K562 (cell line): Measurements from ENCODE around the gene PHETA2. TPM values are rescaled to one million over a fixed set of nuclear protein-coding genes. Genes with fewer than 3 reads are reported as not detected.
A peak's percentile ranks its signal among the peaks of the same experiment; 100 is the strongest.

Source experiments
- CC2D1A ChIP-seq: fragments of 450-650 bp; IDR thresholded peaks from 2 replicates; pipeline ENCODE4 v1.6.1; 2017; ENCODE audit warnings: mild to moderate bottlenecking
- EP400 ChIP-seq: fragments of 450-650 bp; IDR thresholded peaks from 2 replicates; pipeline ENCODE4 v1.6.1; 2017; ENCODE audit warnings: antibody characterized with exemption, mild to moderate bottlenecking, moderate library complexity
- HNRNPLL ChIP-seq: fragments of 200-400 bp; formaldehyde crosslinking; IDR thresholded peaks from 2 replicates; pipeline ENCODE4 v1.6.1; 2017; ENCODE audit warnings: low read length, low read depth, mild to moderate bottlenecking; ENCODE audit not compliant: poor library complexity, severe bottlenecking
- LCOR ChIP-seq: sonication (generic); formaldehyde crosslinking; IDR thresholded peaks from 2 replicates; pipeline ENCODE4 v1.8.0; 2022; ENCODE audit warnings: mild to moderate bottlenecking, missing genetic modification reagents
- MED1 ChIP-seq: sonication (generic); formaldehyde crosslinking; IDR thresholded peaks from 2 replicates; pipeline ENCODE4 v1.8.1; 2023; ENCODE audit warnings: missing genetic modification reagents, borderline replicate concordance
- PTBP1 ChIP-seq: fragments of 200-400 bp; formaldehyde crosslinking; IDR thresholded peaks from 2 replicates; pipeline ENCODE4 v1.6.1; 2017; ENCODE audit warnings: low read depth, low read length
- TFAP4 ChIP-seq: sonication (generic); formaldehyde crosslinking; IDR thresholded peaks from 2 replicates; pipeline ENCODE4 v1.8.0; 2022; ENCODE audit warnings: missing genetic modification reagents, mild to moderate bottlenecking, moderate library complexity, borderline replicate concordance
- ZNF23 ChIP-seq: fragments of 250-450 bp; sonication (Bioruptor Pico); IDR thresholded peaks from 2 replicates; pipeline ENCODE4 v1.4.0; 2020; ENCODE audit warnings: mild to moderate bottlenecking
- ZNF318 ChIP-seq, 2 experiments: fragments of 450-650 bp; IDR thresholded peaks; 2 replicates each; pipeline ENCODE4 v1.6.1; 2016; ENCODE audit warnings: mild to moderate bottlenecking in 2 of 2, borderline replicate concordance in 1 of 2, low read depth in 1 of 2, moderate library complexity in 1 of 2
- ZNF551 ChIP-seq: fragments of 250-450 bp; sonication (Bioruptor Pico); IDR thresholded peaks from 2 replicates; pipeline ENCODE4 v1.5.0; 2021; ENCODE audit warnings: mild to moderate bottlenecking, moderate library complexity
- ZNF592 ChIP-seq: fragments of 450-650 bp; IDR thresholded peaks from 2 replicates; pipeline ENCODE4 v1.6.1; 2017; ENCODE audit warnings: antibody characterized with exemption, mild to moderate bottlenecking
- polyA plus RNA-seq, 8 experiments: library from polyadenylated mRNA; depleted of rRNA in 4 of 8; stranded (reverse) in 5 of 8; unstranded in 3 of 8; fragments of >200 nt; fragmentation: Nextera tagmentation in 2 of 8; fragmentation: Illumina TruSeq in 1 of 8; extraction: Ambion mirVana in 2 of 8; extraction: Trizol in 1 of 8; gene quantifications; 2 replicates each; pipeline versions ENCODE4 v1.2.1 to v1.2.3, GENCODE V29; 2011 to 2014; ENCODE audit warnings: inconsistent platforms in 1 of 8, missing spikeins in 1 of 8
- total RNA-seq, 7 experiments: library from RNA; depleted of rRNA in 6 of 7; stranded (reverse); fragments of >200 nt in 6 of 7; fragmentation: Illumina TruSeq in 2 of 7; extraction: Trizol in 2 of 7; gene quantifications; 2 replicates each; pipeline versions ENCODE4 v1.2.1 to v1.2.3, GENCODE V29; 2011 to 2021; ENCODE audit warnings: low replicate concordance in 1 of 7
- TF ChIP-seq, protein P1 (sequence below): sonication (generic); formaldehyde crosslinking; IDR thresholded peaks from 2 replicates; pipeline ENCODE4 v1.9.0; 2022; ENCODE audit warnings: mild to moderate bottlenecking, missing genetic modification reagents

PHETA2 gene
- total and polyA plus RNA-seq, 9 of the 15 experiments (the other 6 are each of a cell fraction or from before 2014, with no cell fraction given), result 0.07 to 0.22 (median 0.08) TPM; not detected in 5

DNA sequence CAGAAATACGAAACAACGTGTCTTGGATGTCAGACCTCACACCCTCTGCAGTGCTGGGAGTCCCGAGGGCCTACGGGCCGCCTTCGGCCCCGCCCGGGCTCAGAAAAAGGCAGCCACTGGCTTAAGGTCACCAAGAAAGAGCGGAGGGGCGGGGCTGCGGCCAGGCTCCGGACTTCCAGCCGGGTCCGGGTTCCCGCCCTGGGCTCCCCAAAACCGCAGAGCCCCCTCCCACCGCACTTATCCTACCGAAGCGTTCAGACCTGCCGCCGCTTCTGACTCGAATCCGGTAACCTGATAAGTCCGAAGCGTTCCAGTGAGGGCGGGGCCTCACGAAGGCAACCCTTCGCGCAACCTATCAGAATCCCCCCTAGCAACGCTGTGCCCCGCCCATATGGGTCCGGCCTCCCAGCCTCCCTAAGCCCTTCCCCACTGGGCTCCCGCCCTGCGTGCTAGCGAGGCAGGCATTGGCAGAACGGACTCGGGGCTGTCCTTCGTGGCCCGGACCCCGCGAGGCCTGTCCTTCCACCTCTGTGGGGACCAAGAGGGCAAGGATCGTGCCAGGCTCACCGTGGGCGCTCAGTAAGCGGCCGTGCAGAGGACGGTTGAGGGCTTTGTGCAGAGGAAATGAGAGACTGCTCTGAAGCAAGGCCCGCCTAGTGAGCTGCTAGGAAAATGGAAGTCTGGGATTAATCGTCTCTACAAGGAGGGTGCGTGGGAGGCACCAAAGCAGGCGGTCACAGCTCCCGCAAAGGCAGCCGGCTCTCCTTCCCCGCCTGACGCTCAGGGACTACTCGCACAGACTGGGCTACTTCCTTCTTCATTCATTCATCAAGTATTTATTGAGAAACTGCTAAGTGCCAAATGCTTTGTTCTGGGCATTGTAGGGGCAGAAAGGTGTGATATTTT lies 3.3 kb upstream of the PHETA2 start, which contains the start of gene NAGA (continued):
- no peak for TF ChIP-seq ZNF318 (IDR thresholded peaks at IDR 0.05; ENCODE audit: borderline replicate concordance in 1 of 2, low read depth in 1 of 2)
- TF ChIP-seq EP400, result peak; percentile 60; the same call in 1 of the 2 replicates
- TF ChIP-seq, protein P1, sequence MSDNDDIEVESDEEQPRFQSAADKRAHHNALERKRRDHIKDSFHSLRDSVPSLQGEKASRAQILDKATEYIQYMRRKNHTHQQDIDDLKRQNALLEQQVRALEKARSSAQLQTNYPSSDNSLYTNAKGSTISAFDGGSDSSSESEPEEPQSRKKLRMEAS (CRISPR knock-in tag), result peak; percentile 76
- TF ChIP-seq LCOR (CRISPR knock-in tag), result peak; percentile 38; the same call in 1 of the 2 replicates
- peak; percentile 77 for TF ChIP-seq TFAP4 (CRISPR knock-in tag)
- TF ChIP-seq ZNF592, result peak; percentile 87
- peak; percentile 21; the same call in 1 of the 2 replicates for TF ChIP-seq CC2D1A
- TF ChIP-seq ZNF551, result no peak
- TF ChIP-seq PTBP1, result no peak
- no peak for TF ChIP-seq MED1 (CRISPR knock-in tag)
- TF ChIP-seq HNRNPLL, result peak; percentile 57
- no peak for TF ChIP-seq ZNF23 (CRISPR knock-in tag)
